Esophagus muscularis mucosa (tissue), 4 donors: ENCODE measurements around the gene KCNG4. TPM values are rescaled to one million over a fixed set of nuclear protein-coding genes. Genes with fewer than 3 reads are reported as not detected.

Experiments
- DNase-seq: peaks from one replicate; pipeline ENCODE4 v3.0.0-alpha.2; 2017; ENCODE audit errors: extremely low spot score
- H3K27ac ChIP-seq, 4 donors: fragments of 200-600 bp; sonication (generic); replicated peaks in 1 of 4; 1 replicate in 3 of 4; 2 replicates in 1 of 4; pipeline ENCODE4 v1.5.1; 2016 to 2019; ENCODE audit warnings: mild to moderate bottlenecking in 1 of 4
- H3K27me3 ChIP-seq, 4 donors: fragments of 200-600 bp; sonication (generic); one replicate each; pipeline versions ENCODE4 v1.5.1 to v1.6.0; 2016 to 2019
- H3K36me3 ChIP-seq, 4 donors: fragments of 200-600 bp; sonication (generic); one replicate each; pipeline ENCODE4 v1.5.1; 2016 to 2019
- H3K4me1 ChIP-seq, 4 donors: fragments of 200-600 bp; sonication (generic); one replicate each; pipeline ENCODE4 v1.5.1; 2016 to 2019
- H3K4me3 ChIP-seq, 4 donors: fragments of 200-600 bp; sonication (generic); 1 replicate in 2 of 4; 2 replicates in 2 of 4; pipeline ENCODE4 v1.5.1; 2016 to 2019; ENCODE audit warnings: mild to moderate bottlenecking in 4 of 4, moderate library complexity in 1 of 4
- H3K9me3 ChIP-seq, 4 donors: fragments of 200-600 bp; sonication (generic); 1 replicate in 3 of 4; 2 replicates in 1 of 4; pipeline ENCODE4 v1.5.1; 2016 to 2019
- CTCF ChIP-seq, 3 experiments: fragments of 200-600 bp in 2 of 3; fragments of 450-650 bp in 1 of 3; sonication (generic) in 2 of 3; IDR thresholded peaks; one replicate each; pipeline ENCODE4 v1.5.1; 2017 to 2019; ENCODE audit warnings: antibody characterized with exemption in 3 of 3, mild to moderate bottlenecking in 2 of 3, moderate library complexity in 1 of 3
- EP300 ChIP-seq: sonication (generic); formaldehyde crosslinking; IDR thresholded peaks from one replicate; pipeline ENCODE4 v1.6.1; 2017; ENCODE audit warnings: antibody characterized with exemption
- POLR2A ChIP-seq: fragments of 450-650 bp; IDR thresholded peaks from one replicate; pipeline ENCODE4 v1.6.1; 2017; ENCODE audit warnings: antibody characterized with exemption, moderate library complexity, mild to moderate bottlenecking, low read depth
- POLR2AphosphoS5 ChIP-seq, 2 donors: sonication (generic); formaldehyde crosslinking; IDR thresholded peaks; one replicate each; pipeline ENCODE4 v1.6.1; 2017; ENCODE audit warnings: antibody characterized with exemption in 2 of 2
- WGBS: methylation state at CpG from one replicate; pipeline ENCODE4 v1.1.5; 2018; 5-methylcytosine and 5-hydroxymethylcytosine counted together
- intact Hi-C: fragments of 100-400 bp; cut with DNase I; formaldehyde crosslinking; loops from one replicate; pipeline ENCODE4 v1.15.1; 2023
- total RNA-seq, 4 donors: library from RNA; depleted of rRNA; stranded (reverse); fragments of >200 nt; gene quantifications; one replicate each; pipeline versions ENCODE4 v1.1.0 to v1.2.1, GENCODE V29; 2016

The KCNG4 gene
- total RNA-seq, 4 donors from 2014 or later, result not detected

DNA sequence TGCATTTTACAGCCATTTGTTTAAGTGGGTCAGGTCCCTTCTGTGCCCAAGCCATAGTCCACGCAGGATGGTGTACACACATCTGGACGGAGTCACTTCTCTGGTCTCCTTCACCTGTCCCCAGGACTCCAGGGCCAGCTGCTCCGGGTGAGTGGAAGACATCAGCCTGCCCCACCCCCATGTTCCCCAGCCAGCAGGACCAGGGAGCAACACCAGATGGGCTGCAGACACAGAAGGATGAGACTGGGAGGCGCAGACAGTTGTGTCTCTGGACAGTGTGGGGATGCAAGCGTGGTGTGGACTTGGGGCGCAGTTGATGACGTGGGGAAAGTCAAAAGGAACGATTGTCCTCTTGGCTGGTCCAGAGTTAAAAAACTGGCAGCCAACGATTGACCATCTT is 30.3 kb upstream of the KCNG4 start:
- DNase-seq, result no peak
- no peak for TF ChIP-seq POLR2AphosphoS5 (IDR thresholded peaks at IDR 0.05)
- TF ChIP-seq POLR2A, result no peak
- no peak for TF ChIP-seq CTCF (IDR thresholded peaks at IDR 0.05)
- no peak for TF ChIP-seq EP300

DNA sequence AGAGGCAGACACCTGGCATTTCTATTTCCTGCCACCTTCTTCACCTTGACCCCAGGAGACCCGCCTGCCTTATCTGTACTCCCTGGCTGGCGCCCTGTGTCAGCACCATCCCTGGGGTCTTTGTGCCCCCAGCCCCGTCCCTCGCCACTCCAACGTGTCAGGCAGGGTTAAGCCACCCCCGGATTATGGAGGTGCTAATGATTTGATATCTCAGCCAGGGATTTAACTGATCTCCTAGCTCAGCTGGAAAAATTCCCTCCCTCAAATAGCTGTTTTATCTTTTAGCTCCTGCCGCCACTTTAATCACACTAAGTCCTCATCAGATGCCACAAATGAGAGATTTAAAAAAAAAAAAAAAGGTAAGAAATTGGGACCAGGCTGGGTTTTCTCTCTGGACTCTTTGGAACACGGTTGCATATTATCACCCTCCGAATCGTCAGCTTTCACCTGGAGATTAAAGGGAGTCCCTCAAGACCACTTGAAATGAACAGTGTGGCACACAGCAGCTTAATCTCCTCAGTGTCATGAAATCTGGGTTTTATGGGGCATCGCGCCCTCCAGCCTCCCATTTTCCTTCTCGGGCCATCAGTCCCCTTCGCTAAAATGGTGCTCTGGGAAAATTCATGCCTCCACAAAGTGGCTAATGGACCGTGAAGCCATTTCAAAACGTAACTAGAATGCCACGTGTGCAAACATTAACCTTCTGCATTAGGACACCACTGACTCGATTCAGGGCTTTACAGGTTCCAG is 28.7 kb upstream of the KCNG4 start:
- Histone ChIP-seq H3K9me3 (no peaks in the 10 kb centered on the region), H3K4me3 (no peak overlapping the region), H3K36me3 (no peaks in the 10 kb centered on the region), H3K27me3 (peaks cover 0 to 17% (median 0%) of the 10 kb centered on the region in 4 donors), H3K4me1 (no peaks in the 10 kb centered on the region), H3K27ac (no peak overlapping the region)
- no peak for DNase-seq
- intact Hi-C loops, result no loop called here
- WGBS, result 64% methylated on average over 18 of the region's 18 CpGs
- TF ChIP-seq EP300 (no peak), POLR2AphosphoS5 (IDR thresholded peaks at IDR 0.05) (no peak), POLR2A (no peak), CTCF (IDR thresholded peaks at IDR 0.05) (no peak)

More for the DNA sequence above, 30.3 kb upstream of the KCNG4 start:
- 82% methylated on average over 6 of the region's 9 CpGs for WGBS
- Histone ChIP-seq H3K4me1 (no peaks in the 10 kb centered on the region), H3K36me3 (no peaks in the 10 kb centered on the region), H3K27me3 (peaks cover 0 to 19% (median 0%) of the 10 kb centered on the region in 4 donors), H3K4me3 (no peak overlapping the region), H3K27ac (no peak overlapping the region), H3K9me3 (no peaks in the 10 kb centered on the region)
- intact Hi-C loops, result no loop called here

DNA sequence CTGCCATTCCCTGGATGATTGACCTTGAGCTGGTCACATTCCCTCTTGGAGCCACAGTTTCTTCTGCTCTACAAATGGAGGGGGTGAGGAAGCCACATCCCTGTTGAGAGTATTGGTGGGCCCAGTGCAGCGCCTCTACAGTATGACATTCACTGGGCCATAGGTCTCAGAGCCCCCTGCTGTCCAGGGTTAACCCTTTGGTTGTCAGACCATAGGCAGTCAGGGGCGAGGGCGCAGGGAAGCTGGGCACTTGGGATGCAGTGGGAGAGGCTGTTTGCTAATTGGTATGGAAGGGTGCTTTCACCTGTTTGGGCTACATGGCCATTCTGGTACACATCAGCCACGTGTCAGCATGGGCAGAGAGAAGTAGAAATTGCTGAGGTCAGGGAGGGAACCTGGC is 27.6 kb upstream of the KCNG4 start:
- no peaks in the 10 kb centered on the region for H3K4me1 ChIP-seq
- no peaks in the 10 kb centered on the region for H3K36me3 ChIP-seq
- WGBS, result 90% methylated on average over 1 of the region's 4 CpGs
- DNase-seq, result no peak
- no peaks in the 10 kb centered on the region for H3K9me3 ChIP-seq
- intact Hi-C loops, result no loop called here
- H3K4me3 ChIP-seq, result no peak overlapping the region
- H3K27ac ChIP-seq, result no peak overlapping the region
- TF ChIP-seq POLR2AphosphoS5 (IDR thresholded peaks at IDR 0.05) (no peak), EP300 (no peak), CTCF (IDR thresholded peaks at IDR 0.05) (no peak), POLR2A (no peak)
- peaks cover 0 to 26% (median 0%) of the 10 kb centered on the region in 4 donors for H3K27me3 ChIP-seq

- no peaks in the 10 kb centered on the region for H3K36me3 ChIP-seq
- intact Hi-C loops, result no loop called here
- H3K27me3 ChIP-seq, result peaks cover 0 to 27% (median 0%) of the 10 kb centered on the region in 4 donors
- no peak overlapping the region for H3K27ac ChIP-seq
- no peak for DNase-seq
- no peaks in the 10 kb centered on the region for H3K9me3 ChIP-seq
- 43% methylated on average over 1 of the region's 4 CpGs for WGBS
- no peak overlapping the region for H3K4me3 ChIP-seq
- TF ChIP-seq EP300 (no peak), CTCF (IDR thresholded peaks at IDR 0.05) (no peak), POLR2AphosphoS5 (IDR thresholded peaks at IDR 0.05) (no peak), POLR2A (no peak)
- H3K4me1 ChIP-seq, result no peaks in the 10 kb centered on the region
Measured at GRCh38 chr16:84266451-84266850, 26.6 kb upstream of the KCNG4 start.
